Spleen (tissue), 11 donors: ENCODE results near the gene HOXA13. TPM values are rescaled to one million over a fixed set of nuclear protein-coding genes. Genes with fewer than 3 reads are reported as not detected.

ENCODE experiments used
- DNase-seq: peaks from one replicate; pipeline ENCODE4 v3.0.0-alpha.2; 2020
- H3K27ac ChIP-seq, 8 donors: fragments of 200-600 bp; sonication (generic) in 7 of 8; 1 replicate in 4 of 8; 2 replicates in 4 of 8; pipeline versions ENCODE4 v1.5.0 to v1.8.0; 2016 to 2021; ENCODE audit warnings: inconsistent platforms in 4 of 8, mild to moderate bottlenecking in 4 of 8, moderate library complexity in 1 of 8
- H3K27me3 ChIP-seq, 7 donors: fragments of 200-600 bp; sonication (generic) in 6 of 7; replicated peaks in 1 of 7; 1 replicate in 4 of 7; 2 replicates in 3 of 7; pipeline versions ENCODE4 v1.5.0 to v1.8.0; 2016 to 2021; ENCODE audit warnings: inconsistent platforms in 3 of 7, mild to moderate bottlenecking in 1 of 7
- H3K36me3 ChIP-seq, 6 donors: fragments of 200-600 bp; sonication (generic) in 5 of 6; 1 replicate in 4 of 6; 2 replicates in 2 of 6; pipeline versions ENCODE4 v1.5.0 to v1.8.0; 2016 to 2021; ENCODE audit warnings: inconsistent platforms in 2 of 6
- H3K4me1 ChIP-seq, 6 donors: fragments of 200-600 bp; sonication (generic) in 5 of 6; 1 replicate in 3 of 6; 2 replicates in 3 of 6; pipeline versions ENCODE4 v1.5.0 to v1.8.0; 2016 to 2021; ENCODE audit warnings: inconsistent platforms in 3 of 6
- H3K4me3 ChIP-seq, 8 donors: fragments of 200-600 bp; sonication (generic) in 7 of 8; 1 replicate in 4 of 8; 2 replicates in 4 of 8; pipeline versions ENCODE4 v1.5.0 to v1.8.0; 2016 to 2021; ENCODE audit warnings: inconsistent platforms in 4 of 8, mild to moderate bottlenecking in 4 of 8, moderate library complexity in 2 of 8
- H3K9me3 ChIP-seq, 8 donors: fragments of 200-600 bp; sonication (generic) in 7 of 8; 1 replicate in 4 of 8; 2 replicates in 4 of 8; pipeline versions ENCODE4 v1.5.0 to v1.8.0; 2016 to 2021; ENCODE audit warnings: inconsistent platforms in 4 of 8
- CTCF ChIP-seq, 11 experiments: fragments of 200-600 bp in 7 of 11; fragments of 450-650 bp in 4 of 11; sonication (generic) in 4 of 11; IDR thresholded peaks in 8 of 11; conservative IDR thresholded peaks in 3 of 11; 1 replicate in 7 of 11; 2 replicates in 4 of 11; pipeline versions ENCODE4 v1.4.0 to v1.8.0; 2016 to 2021; ENCODE audit warnings: antibody characterized with exemption in 11 of 11, inconsistent platforms in 4 of 11, mild to moderate bottlenecking in 1 of 11
- POLR2A ChIP-seq, 3 donors: fragments of 450-650 bp; IDR thresholded peaks; one replicate each; pipeline ENCODE4 v1.5.1; 2017; ENCODE audit warnings: antibody characterized with exemption in 3 of 3, mild to moderate bottlenecking in 1 of 3
- POLR2AphosphoS5 ChIP-seq, 3 donors: sonication (generic); formaldehyde crosslinking; IDR thresholded peaks; one replicate each; pipeline ENCODE4 v1.5.1; 2017; ENCODE audit warnings: antibody characterized with exemption in 3 of 3
- WGBS, 5 donors: extraction: QIAGEN DNeasy Blood & Tissue Kit in 3 of 5; methylation state at CpG; one replicate each; pipeline versions ENCODE4 v1.1.5 to v1.1.7; 2013 to 2018; 5-methylcytosine and 5-hydroxymethylcytosine counted together
- intact Hi-C: fragments of 100-400 bp; cut with DNase I; formaldehyde crosslinking; loops from one replicate; pipeline ENCODE4 v1.15.0; 2023; ENCODE audit warnings: low total_unique reads
- polyA plus RNA-seq, 3 donors: library from polyadenylated mRNA; stranded (reverse); fragments of 200-250 nt; gene quantifications; one replicate each; pipeline ENCODE4 v1.2.1, GENCODE V29; 2013
- total RNA-seq, 7 donors: library from RNA; depleted of rRNA in 3 of 7; stranded (reverse); fragments of >200 nt in 3 of 7; fragmentation: NEBNext Ultra II Directional in 4 of 7; extraction: Animal tissue kit (Norgen Biotek cat#: 25700) in 4 of 7; gene quantifications; one replicate each; pipeline versions ENCODE4 v1.1.0 to v1.2.1, GENCODE V29; 2016 to 2021
- donor health status: healthy with polysubstance abuse.
- donor health status: DM: no; HTN: no; CAD: no; lungs with moderate emphysema.
- donor health status: DM: no; HTN: no; CAD: no.
- donor health status: Bipolar disorder and iron deficiency.
- donor health status: healthy.
- donor health status: DM: no; HTN: no; CAD: no.
- donor health status: DM: yes; HTN: yes; CAD: no.

Gene HOXA13
- total and polyA plus RNA-seq, 10 donors, result not detected

- Histone ChIP-seq H3K27me3 (peaks cover 35 to 100% (median 99%) of the 10 kb centered on the region in 7 donors), H3K27ac (no peak overlapping the region), H3K9me3 (no peaks in the 10 kb centered on the region), H3K4me3 (no peak overlapping the region), H3K36me3 (no peaks in the 10 kb centered on the region), H3K4me1 (peaks cover 19 to 56% (median 45%) of the 10 kb centered on the region in 6 donors)
- WGBS, 5 donors, result 51 to 59% (median 54%) methylated on average over 4 of the region's 4 CpGs
- TF ChIP-seq POLR2A (IDR thresholded peaks at IDR 0.05) (no peak), POLR2AphosphoS5 (IDR thresholded peaks at IDR 0.05) (no peak), CTCF (IDR thresholded peaks at IDR 0.05 in 8 of 11, conservative IDR thresholded peaks at IDR 0.05 in 3 of 11) (no peak)
- peak; percentile 29 for DNase-seq
- intact Hi-C loops, result loop anchor here (10.0 kb wide), 1 partner anchor 1328 kb away; no protein-coding TSS in a partner anchor
These were observed 17.5 kb downstream of the HOXA13 start for GRCh38 chr7:27182285-27182841.

- H3K36me3 ChIP-seq, result no peaks in the 10 kb centered on the region
- DNase-seq, result peak; percentile 33
- H3K27me3 ChIP-seq, result peaks cover 32 to 100% (median 99%) of the 10 kb centered on the region in 7 donors
- no peak for TF ChIP-seq CTCF (IDR thresholded peaks at IDR 0.05 in 8 of 11, conservative IDR thresholded peaks at IDR 0.05 in 3 of 11)
- TF ChIP-seq POLR2AphosphoS5 (IDR thresholded peaks at IDR 0.05), result no peak
- TF ChIP-seq POLR2A (IDR thresholded peaks at IDR 0.05), result no peak
- H3K4me3 ChIP-seq, result no peak overlapping the region
- peaks cover 19 to 54% (median 44%) of the 10 kb centered on the region in 6 donors for H3K4me1 ChIP-seq
- WGBS, 5 donors, result 60 to 72% (median 71%) methylated on average over 4 of the region's 4 CpGs
- H3K9me3 ChIP-seq, result no peaks in the 10 kb centered on the region
- H3K27ac ChIP-seq, result no peak overlapping the region
- intact Hi-C loops, result loop anchor here (10.0 kb wide), 1 partner anchor 1327 kb away; no protein-coding TSS in a partner anchor
These were observed 18.1 kb downstream of the HOXA13 start for GRCh38 chr7:27181795-27182275.

GRCh38 chr7:27180431-27181420, 19.2 kb downstream of the HOXA13 start:
- DNase-seq, result peak; percentile 61
- H3K27me3 ChIP-seq, result peaks cover 26 to 100% (median 100%) of the 10 kb centered on the region in 7 donors
- no peaks in the 10 kb centered on the region for H3K36me3 ChIP-seq
- H3K4me3 ChIP-seq, result no peak overlapping the region
- H3K27ac ChIP-seq, result no peak overlapping the region
- WGBS, 5 donors, result 66 to 86% (median 73%) methylated on average over 9 to 12 of the region's 12 CpGs
- no peaks in the 10 kb centered on the region for H3K9me3 ChIP-seq
- intact Hi-C loops, result loop anchor here (10.0 kb wide), 1 partner anchor 1326 kb away; no protein-coding TSS in a partner anchor
- peaks cover 19 to 48% (median 39%) of the 10 kb centered on the region in 6 donors for H3K4me1 ChIP-seq
- TF ChIP-seq CTCF (IDR thresholded peaks at IDR 0.05 in 8 of 11, conservative IDR thresholded peaks at IDR 0.05 in 3 of 11), result no peak
- TF ChIP-seq POLR2A (IDR thresholded peaks at IDR 0.05), result no peak
- no peak for TF ChIP-seq POLR2AphosphoS5 (IDR thresholded peaks at IDR 0.05)
